Activated CD4-positive, alpha-beta memory T cell treated with anti-CD3 and anti-CD28 coated beads, Interleukin-2, amount 10 ng/mL, durations not matched to agents 7 days and 5 days (primary cell): Measurements from ENCODE around the gene TLK2. TPM values are rescaled to one million over a fixed set of nuclear protein-coding genes. Genes with fewer than 3 reads are reported as not detected.
"Not testable (repeated sequence)": the region's sequence is repeated elsewhere in the genome, so short reads cannot be mapped to it uniquely, and the experiment has no call there.

Experiments used
- CTCF ChIA-PET: fragments of 350-600 bp; sonication (Branson Sonifier 250); formaldehyde crosslinking; loops from one replicate; lab custom pipeline; 2021; ENCODE audit warnings: antibody characterized with exemption, inconsistent platforms; lab: Charles Lee
- POLR2A ChIA-PET: fragments of 350-600 bp; sonication (Branson Sonifier 250); formaldehyde crosslinking; loops from one replicate; lab custom pipeline; 2021; ENCODE audit warnings: antibody characterized with exemption; lab: Charles Lee
- DNase-seq: peaks from one replicate; pipeline ENCODE4 v3.0.0-alpha.2; 2020
- H3K27ac Mint-ChIP-seq: one replicate; pipeline ENCODE4 v1.8.0; 2021; ENCODE audit warnings: mild to moderate bottlenecking, mixed read lengths
- H3K27me3 Mint-ChIP-seq: one replicate; pipeline ENCODE4 v1.8.0; 2021; ENCODE audit warnings: mixed read lengths
- H3K36me3 Mint-ChIP-seq: one replicate; pipeline ENCODE4 v1.8.0; 2021; ENCODE audit warnings: low read depth, mixed read lengths
- H3K4me1 Mint-ChIP-seq: one replicate; pipeline ENCODE4 v1.8.0; 2021; ENCODE audit warnings: mixed read lengths
- H3K4me3 Mint-ChIP-seq: one replicate; pipeline ENCODE4 v1.8.0; 2021; ENCODE audit warnings: mild to moderate bottlenecking, mixed read lengths
- H3K9me3 Mint-ChIP-seq: one replicate; pipeline ENCODE4 v1.8.0; 2021; ENCODE audit warnings: mixed read lengths
- total RNA-seq, 2 experiments: library from RNA; stranded (reverse); gene quantifications; one replicate each; pipeline ENCODE4 v1.2.3, GENCODE V29; 2021

Gene TLK2
- total RNA-seq, 2 experiments from 2014 or later: 42.2 to 46.1 TPM

DNA sequence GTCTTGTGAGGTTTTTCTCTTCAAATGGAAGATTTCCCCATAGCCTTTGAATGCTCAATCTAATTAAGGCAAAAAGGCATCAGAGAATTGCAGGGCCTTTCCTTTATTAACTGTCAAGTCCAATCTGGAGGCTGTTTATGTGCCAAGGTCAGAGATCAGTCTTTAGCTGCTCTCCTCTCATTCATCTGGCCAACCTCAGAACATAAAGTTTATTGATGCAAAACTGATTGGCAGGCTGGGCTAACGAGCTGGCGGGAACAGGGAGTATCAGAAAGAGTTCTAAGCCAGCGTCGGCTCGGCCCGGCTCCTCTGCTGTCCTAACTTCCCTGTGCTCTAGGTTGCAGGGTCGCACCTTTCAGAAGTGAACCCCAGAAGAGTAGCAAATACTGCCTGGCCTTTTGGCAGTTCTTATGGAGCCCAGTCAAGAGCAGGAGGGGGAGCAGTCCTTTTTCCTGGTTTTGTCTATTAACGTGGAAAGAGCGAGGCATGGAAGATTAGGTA lies 7.2 kb upstream of the TLK2 start:
- DNase-seq, H3K4me1 Mint-ChIP-seq, H3K27me3 Mint-ChIP-seq, H3K27ac Mint-ChIP-seq, H3K4me3 Mint-ChIP-seq, H3K9me3 Mint-ChIP-seq, CTCF ChIA-PET, POLR2A ChIA-PET, H3K36me3 Mint-ChIP-seq: not testable (repeated sequence)

DNA sequence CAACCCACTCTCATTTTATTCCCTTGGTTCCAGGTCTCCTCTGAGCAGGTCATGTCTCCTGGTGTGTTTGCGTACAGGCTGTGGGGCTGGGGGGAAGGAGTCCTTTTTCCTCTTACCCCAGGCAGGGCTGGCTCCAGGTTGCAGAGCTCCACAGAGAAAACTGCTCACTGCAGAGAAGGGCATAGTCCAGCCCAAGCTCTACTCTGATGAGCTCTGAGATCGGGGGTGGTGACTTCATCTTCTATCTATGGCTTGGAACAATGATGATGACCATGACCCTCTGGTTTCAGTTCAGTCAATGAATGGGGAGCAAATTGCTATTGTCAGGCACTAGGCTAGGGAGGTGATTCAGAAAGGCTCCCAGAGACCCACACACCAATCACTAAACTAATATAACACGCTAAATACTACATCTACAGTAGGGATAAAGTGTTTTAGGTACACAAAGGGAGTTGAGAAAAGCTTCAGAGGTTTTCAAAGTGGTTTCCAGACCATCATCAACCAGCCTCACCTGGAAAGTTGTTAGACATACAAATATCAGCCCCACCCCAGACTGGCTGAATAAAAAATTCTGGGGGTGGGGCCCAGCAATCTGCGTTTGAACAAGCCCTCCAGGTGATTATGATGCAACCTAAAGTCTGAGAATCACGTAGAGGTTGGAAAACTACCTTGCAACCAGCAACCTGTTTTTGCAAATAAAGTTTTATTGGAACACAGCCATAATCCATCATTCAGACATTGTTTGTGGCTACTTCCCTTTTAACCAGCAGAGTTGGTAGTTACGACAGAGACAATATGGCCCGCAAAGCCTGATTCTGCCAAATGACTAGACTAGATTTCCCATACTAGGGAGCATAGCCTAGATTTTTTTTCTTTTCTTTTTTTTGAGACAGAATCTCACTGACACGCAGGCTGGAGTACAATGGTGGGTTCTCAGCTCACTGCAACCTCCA lies 5.3 kb upstream of the TLK2 start:
- not testable (repeated sequence) for H3K9me3 Mint-ChIP-seq, H3K36me3 Mint-ChIP-seq, DNase-seq, H3K27ac Mint-ChIP-seq, H3K4me3 Mint-ChIP-seq, H3K27me3 Mint-ChIP-seq
- CTCF ChIA-PET: interaction anchor here (1.0 kb wide), 1 partner anchor 52 kb away, joined by 3 read pairs; no protein-coding TSS in a partner anchor
- POLR2A ChIA-PET: interaction anchor here (0.6 kb wide), 1 partner anchor 568 kb away, joined by 3 read pairs; no protein-coding TSS in a partner anchor
- peaks cover 14% of the 10 kb centered on the region for H3K4me1 Mint-ChIP-seq

DNA sequence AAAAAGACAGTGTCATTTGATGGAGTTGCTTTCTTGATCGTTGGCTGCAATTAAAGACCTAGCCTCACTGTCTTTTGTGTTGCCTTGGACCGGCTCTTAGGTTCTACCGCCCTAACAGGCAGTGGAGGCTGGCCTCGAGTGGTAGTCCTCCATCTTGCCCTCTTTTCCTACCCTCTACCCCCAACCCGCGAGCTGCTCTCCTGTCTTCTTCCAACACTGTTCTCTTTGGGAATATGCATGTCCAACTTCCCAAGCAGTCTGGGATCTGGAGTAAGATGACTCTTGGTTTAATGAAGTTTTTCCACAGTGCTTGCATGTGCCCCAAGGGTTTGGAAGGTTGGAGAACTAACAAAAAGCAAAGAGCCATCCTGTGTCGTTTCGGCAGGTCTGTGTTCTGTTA lies 1.5 kb upstream of the TLK2 start:
- DNase-seq, H3K27me3 Mint-ChIP-seq, CTCF ChIA-PET, H3K36me3 Mint-ChIP-seq, H3K9me3 Mint-ChIP-seq, POLR2A ChIA-PET: not testable (repeated sequence)
- peaks cover 24% of the 10 kb centered on the region for H3K4me1 Mint-ChIP-seq
- H3K27ac Mint-ChIP-seq: peak overlapping the region; percentile 73
- H3K4me3 Mint-ChIP-seq: peak overlapping the region; percentile 78

DNA sequence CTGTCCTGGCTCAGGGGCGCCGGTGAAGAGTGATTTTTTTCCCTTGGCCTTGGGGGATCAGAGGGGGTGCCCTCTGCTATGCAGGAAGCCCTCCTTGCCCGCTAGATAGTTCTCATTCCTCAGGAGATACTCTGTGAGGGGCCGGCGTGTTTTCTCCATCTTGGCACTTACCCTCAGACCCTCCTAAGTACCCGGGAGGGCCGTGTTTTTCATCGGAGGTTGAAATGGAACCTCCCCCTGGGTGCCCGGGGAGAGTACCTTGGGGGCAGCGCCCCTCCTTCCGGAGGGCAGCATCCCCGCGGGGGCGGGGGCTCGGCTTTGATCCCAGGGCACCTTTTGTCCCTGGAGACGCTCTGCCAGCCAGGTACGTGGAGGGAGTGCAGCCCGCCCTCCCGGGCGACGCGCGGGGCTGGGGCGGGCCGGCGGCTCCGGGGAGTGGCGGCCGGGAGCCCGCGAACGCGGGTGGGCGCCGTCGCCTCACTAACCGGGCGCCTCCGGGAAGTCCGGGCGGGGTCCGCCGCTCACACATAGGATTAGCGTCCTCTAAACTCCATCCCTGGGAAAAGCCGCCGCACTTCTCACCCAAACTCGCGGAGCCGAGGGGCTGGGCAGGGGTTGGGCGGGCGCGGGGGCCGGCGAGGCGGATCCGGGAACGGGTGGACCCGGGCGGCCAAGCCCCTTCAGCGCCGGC lies 762 bp upstream of the TLK2 start:
- H3K9me3 Mint-ChIP-seq, POLR2A ChIA-PET, DNase-seq, CTCF ChIA-PET, H3K27me3 Mint-ChIP-seq: not testable (repeated sequence)
- H3K36me3 Mint-ChIP-seq: peaks cover 14% of the 10 kb centered on the region
- H3K4me1 Mint-ChIP-seq: peaks cover 28% of the 10 kb centered on the region
- H3K27ac Mint-ChIP-seq: peak overlapping the region; percentile 73
- peak overlapping the region; percentile 78 for H3K4me3 Mint-ChIP-seq

DNA sequence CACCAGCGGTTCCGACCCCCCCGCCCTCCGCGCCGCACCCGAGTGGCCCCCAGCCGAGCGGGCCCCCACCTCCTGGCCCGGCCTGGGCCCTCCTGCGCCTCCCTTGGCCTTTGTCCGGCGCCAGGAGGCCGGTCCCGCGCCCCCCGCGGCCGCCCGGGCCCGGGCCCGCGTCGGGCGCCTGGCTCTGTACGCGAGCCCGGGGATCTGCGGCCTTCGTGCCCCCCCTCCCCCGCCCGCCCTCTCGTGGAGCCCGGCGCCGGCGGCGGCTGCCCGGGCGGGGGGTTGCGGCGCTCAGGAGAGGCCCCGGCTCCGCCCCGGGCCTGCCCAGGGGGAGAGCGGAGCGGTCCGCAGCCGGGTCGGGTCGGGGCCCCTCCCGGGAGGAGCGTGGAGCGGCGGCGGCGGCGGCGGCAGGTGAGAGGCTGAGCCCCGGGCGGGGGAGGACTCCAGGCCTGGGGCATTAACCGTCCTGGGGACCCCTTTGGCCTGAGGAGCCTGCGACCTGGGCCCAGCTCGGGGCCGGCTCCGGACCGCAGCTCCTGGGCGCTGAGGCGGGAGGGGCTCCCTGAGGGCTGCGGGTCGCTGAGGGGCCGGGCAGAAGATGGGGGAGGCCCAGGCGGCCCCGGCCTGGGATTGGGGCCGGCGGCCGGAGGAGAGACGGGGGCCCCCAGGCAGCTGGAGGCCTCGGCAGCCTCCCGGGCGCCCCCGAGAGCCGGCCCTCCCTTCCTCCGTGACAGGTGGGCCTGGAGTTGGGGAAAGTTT lies 434 bp downstream of the TLK2 start:
- H3K9me3 Mint-ChIP-seq, POLR2A ChIA-PET, H3K27me3 Mint-ChIP-seq, CTCF ChIA-PET: not testable (repeated sequence)
- Mint-ChIP-seq H3K36me3 (peaks cover 21% of the 10 kb centered on the region), H3K4me1 (peaks cover 34% of the 10 kb centered on the region), H3K4me3 (peak overlapping the region; percentile 91), H3K27ac (peak overlapping the region; percentile 93)
- peak; percentile 48 for DNase-seq

DNA sequence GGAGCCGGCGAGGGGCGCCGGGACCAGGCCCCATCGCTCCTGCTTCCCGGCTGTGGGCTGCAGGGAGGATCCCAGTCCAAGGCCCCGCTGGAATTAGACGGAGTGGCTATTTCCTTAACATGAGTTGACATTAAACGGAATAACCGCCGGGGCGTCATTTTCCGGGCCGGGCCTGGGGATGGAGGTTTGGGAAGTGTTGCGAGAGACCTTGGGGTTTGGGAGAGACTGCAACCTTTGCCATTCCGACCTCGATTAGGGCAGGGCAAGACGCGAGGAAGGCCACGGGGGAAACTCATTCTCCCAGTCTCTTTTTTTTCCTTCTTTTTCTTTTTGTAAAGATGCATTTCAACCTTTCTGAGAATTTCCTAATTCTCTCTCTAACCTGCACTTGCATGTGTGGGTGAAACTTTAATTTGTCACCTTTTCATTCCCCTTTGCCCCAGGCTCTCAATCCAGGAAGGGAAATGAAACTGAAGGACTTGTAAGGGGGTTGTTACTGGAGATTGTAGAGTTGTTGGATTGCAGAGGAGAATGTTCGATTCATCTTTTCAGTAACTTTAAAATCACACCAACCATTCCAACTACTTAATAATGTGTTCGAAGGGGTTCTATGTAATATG lies 1.1 kb downstream of the TLK2 start:
- CTCF ChIA-PET, H3K9me3 Mint-ChIP-seq, POLR2A ChIA-PET, H3K27me3 Mint-ChIP-seq: not testable (repeated sequence)
- H3K27ac Mint-ChIP-seq: peak overlapping the region; percentile 93
- DNase-seq: peak; percentile 27
- peaks cover 21% of the 10 kb centered on the region for H3K36me3 Mint-ChIP-seq
- peak overlapping the region; percentile 91 for H3K4me3 Mint-ChIP-seq
- peaks cover 34% of the 10 kb centered on the region for H3K4me1 Mint-ChIP-seq

DNA sequence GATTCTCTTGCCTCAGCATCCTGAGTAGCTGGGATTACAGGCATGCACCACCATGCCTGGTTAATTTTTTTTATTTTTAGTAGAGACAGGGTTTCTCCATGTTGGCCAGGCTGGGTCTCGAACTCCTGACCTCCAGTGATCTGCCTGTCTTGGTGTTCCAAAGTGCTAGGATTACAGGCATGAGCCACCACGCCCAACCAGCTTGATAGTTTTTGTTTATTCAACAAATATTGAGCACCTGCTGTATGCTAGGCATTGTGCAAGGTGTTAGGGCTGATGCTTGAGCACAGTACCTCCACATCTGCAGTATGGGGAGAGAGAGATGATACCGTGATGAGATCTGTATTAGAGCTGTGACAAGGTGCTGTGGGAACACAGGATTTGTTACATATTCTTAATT lies 3.9 kb downstream of the TLK2 start:
- ChIA-PET CTCF (interaction anchor here (2.9 kb wide), 1 partner anchor 60 kb away, joined by 15 read pairs; no protein-coding TSS in a partner anchor), POLR2A (interaction anchor here (1.1 kb wide), 1 partner anchor 61 kb away, joined by 3 read pairs; no protein-coding TSS in a partner anchor)
- Mint-ChIP-seq H3K4me1 (peaks cover 34% of the 10 kb centered on the region), H3K36me3 (peaks cover 25% of the 10 kb centered on the region)
- not testable (repeated sequence) for H3K9me3 Mint-ChIP-seq, H3K27ac Mint-ChIP-seq, H3K27me3 Mint-ChIP-seq, H3K4me3 Mint-ChIP-seq, DNase-seq

DNA sequence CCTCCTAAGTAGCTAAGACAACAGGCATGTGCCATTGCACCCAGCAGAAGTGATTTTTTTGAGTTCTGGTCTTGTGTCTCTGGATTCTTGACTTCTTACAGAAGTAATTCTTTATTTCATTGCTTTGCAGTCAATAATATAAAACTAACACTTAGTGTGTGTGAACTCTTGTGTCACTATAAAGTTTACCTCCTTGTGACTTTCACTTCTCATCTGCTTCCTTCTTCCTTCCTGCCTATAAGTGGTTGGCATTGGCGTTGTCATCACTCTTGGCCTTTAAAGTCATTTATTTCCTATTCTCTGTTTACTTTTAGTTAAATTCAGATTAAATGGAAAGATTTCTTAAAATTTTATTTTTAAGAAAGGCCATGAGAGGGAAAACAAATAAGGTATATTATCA lies 12.4 kb downstream of the TLK2 start:
- H3K36me3 Mint-ChIP-seq: peaks cover 29% of the 10 kb centered on the region
- DNase-seq, H3K27ac Mint-ChIP-seq, POLR2A ChIA-PET, H3K4me3 Mint-ChIP-seq, H3K27me3 Mint-ChIP-seq, CTCF ChIA-PET, H3K9me3 Mint-ChIP-seq: not testable (repeated sequence)
- H3K4me1 Mint-ChIP-seq: peaks cover 16% of the 10 kb centered on the region

DNA sequence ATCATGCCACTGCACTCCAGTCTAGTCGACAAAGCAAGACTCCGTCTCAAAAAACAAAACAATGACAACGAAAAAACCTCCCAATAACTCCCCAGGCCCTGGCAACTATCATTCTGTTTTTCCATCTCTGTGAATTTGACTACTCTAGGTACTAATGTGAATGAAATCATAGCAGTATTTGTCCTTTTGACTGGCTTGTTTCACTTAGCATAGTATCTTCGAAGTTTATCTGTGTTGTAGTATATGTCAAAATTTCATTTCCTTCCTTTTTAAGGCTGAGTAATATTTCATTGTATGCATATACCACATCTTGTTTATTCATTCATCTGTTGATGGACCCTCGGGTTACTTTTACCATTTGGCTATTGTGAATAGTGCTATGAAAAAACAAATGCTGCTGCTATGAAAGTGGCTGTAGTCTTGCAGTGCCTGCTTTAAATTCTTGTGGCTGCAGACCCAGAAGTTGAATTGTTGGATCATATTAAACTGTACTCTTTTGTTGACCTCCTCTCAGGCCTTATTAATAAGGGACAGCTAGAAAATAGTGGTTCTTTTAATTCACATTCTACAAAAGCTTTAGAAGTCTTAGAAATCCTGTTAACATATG lies 14.5 kb downstream of the TLK2 start:
- Mint-ChIP-seq H3K4me1 (peaks cover 12% of the 10 kb centered on the region), H3K36me3 (peaks cover 27% of the 10 kb centered on the region)
- CTCF ChIA-PET, POLR2A ChIA-PET, H3K27ac Mint-ChIP-seq, H3K27me3 Mint-ChIP-seq, DNase-seq, H3K4me3 Mint-ChIP-seq, H3K9me3 Mint-ChIP-seq: not testable (repeated sequence)

DNA sequence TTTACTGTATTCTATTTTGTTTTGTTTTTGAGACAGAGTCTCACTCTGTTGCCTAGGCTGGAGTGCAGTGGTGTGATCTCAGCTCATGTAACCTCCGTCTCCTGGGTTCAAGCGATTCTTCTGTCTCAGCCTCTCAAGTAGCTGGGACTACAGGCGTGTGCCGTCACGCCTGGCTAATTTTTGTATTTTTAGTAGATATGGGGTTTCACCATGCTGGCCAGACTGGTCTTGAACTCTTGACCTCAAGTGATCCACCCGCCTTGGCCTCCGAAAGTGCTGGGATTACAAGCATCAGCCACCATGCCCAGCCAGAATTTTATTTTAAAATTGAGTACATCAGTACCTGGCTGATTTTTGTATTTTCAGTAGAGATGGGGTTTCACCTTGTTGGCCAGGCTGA lies 15.4 kb downstream of the TLK2 start:
- H3K4me1 Mint-ChIP-seq, CTCF ChIA-PET, DNase-seq, POLR2A ChIA-PET, H3K9me3 Mint-ChIP-seq, H3K27ac Mint-ChIP-seq, H3K4me3 Mint-ChIP-seq, H3K27me3 Mint-ChIP-seq: not testable (repeated sequence)
- H3K36me3 Mint-ChIP-seq: peaks cover 24% of the 10 kb centered on the region

DNA sequence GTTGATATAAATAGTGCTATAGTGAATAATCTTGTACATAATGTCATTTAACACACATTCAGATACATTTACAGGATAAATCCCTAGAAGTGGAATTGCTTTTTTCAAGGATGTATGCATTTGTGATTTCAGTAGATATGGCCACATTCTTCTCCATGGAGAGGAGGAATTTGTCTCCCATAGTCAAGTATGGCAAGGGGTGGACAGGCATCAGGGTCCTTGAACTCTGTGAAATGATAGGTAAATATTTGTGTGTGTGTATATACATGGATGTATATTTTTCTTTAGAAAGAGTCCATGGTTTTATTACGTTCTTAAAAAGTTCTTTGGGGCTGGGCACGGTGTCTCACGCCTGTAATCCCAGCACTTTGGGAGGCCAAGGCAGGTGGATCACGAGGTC lies 17.7 kb downstream of the TLK2 start:
- POLR2A ChIA-PET, DNase-seq, H3K4me3 Mint-ChIP-seq, H3K4me1 Mint-ChIP-seq, H3K9me3 Mint-ChIP-seq, H3K27me3 Mint-ChIP-seq, H3K27ac Mint-ChIP-seq, CTCF ChIA-PET: not testable (repeated sequence)
- H3K36me3 Mint-ChIP-seq: peaks cover 19% of the 10 kb centered on the region

DNA sequence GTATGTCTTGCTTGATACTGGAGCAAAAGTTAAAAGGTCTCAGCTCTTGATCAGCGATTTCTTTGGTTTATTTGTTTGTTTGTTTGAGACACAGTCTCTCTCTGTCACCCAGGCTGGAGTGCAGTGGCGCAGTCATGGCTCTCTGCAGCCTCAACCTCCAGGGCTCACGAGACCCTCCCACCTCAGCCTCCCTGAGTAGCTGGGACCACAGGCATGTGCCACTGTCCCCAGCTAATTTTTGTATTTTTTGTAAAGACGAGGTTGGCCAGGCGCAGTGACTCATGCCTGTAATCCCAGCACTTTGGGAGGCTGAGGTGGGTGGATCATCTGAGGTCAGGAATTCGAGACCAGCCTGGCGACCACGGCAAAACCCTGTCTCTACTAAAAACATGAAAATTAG lies 20.2 kb downstream of the TLK2 start:
- H3K4me3 Mint-ChIP-seq, CTCF ChIA-PET, H3K27me3 Mint-ChIP-seq, DNase-seq, H3K36me3 Mint-ChIP-seq, H3K27ac Mint-ChIP-seq, H3K9me3 Mint-ChIP-seq, H3K4me1 Mint-ChIP-seq, POLR2A ChIA-PET: not testable (repeated sequence)
